ENCODE measurements around the gene RAB11FIP4. TPM values are rescaled to one million over a fixed set of nuclear protein-coding genes. Genes with fewer than 3 reads are reported as not detected.

Gene RAB11FIP4
- total and polyA plus RNA-seq, 10 of the 15 experiments (the other 5 are each of a cell fraction or from before 2014, with no cell fraction given) = 1.4 to 27.0 (median 17.6) TPM

- Histone ChIP-seq H3K4me2 (ENCODE audit: control insufficient read depth, insufficient read depth) (no peak overlapping the region), H3K9ac (ENCODE audit: control insufficient read depth, insufficient read depth, low read length) (no peak overlapping the region), H3K4me1 (ENCODE audit: control insufficient read depth, insufficient read depth, low read length) (peaks cover 4% of the 10 kb centered on the region; the same call in 1 of the 2 replicates), H3K9me3 (replicated peaks; ENCODE audit: control insufficient read depth, insufficient read depth, low read length) (no peaks in the 10 kb centered on the region), H3K27ac (ENCODE audit: control insufficient read depth, insufficient read depth) (no peak overlapping the region), H3K27me3 (replicated peaks in 1 of 2; ENCODE audit: control insufficient read depth in 2 of 2, insufficient read depth in 2 of 2, low read length in 1 of 2) (no peaks in the 10 kb centered on the region; a peak in 1 of 4 replicates), H3K79me2 (ENCODE audit: control insufficient read depth, insufficient read depth, low read length) (no peaks in the 10 kb centered on the region), H3K36me3 (ENCODE audit: control insufficient read depth in 2 of 2, insufficient read depth in 2 of 2, low read length in 1 of 2) (no peaks in the 10 kb centered on the region), H3K4me3 (no peak overlapping the region), H2AFZ (ENCODE audit: control insufficient read depth, low read depth, low read length) (no peak overlapping the region), H4K20me1 (ENCODE audit: control insufficient read depth, insufficient read depth) (no peaks in the 10 kb centered on the region)
- in situ Hi-C loops (cut with MboI) = no loop called here
- intact Hi-C loops (cut with micrococcal nuclease; ENCODE audit: unreplicated experiment) = no loop called here
- no peak for TF ChIP-seq TAF1 (IDR thresholded peaks at IDR 0.05; ENCODE audit: borderline replicate concordance, low read depth, low read length)
- TF ChIP-seq POLR2AphosphoS2 (IDR thresholded peaks at IDR 0.05; ENCODE audit: low read depth, low read length) = no peak
- TF ChIP-seq STAT1 (conservative IDR thresholded peaks at IDR 0.05) = no peak
- no peak for TF ChIP-seq SUZ12 (IDR thresholded peaks at IDR 0.05; ENCODE audit: unreplicated experiment)
- TF ChIP-seq E2F4 (IDR thresholded peaks at IDR 0.05; ENCODE audit: low read depth, low read length) = no peak
- no peak for TF ChIP-seq E2F8 (IDR thresholded peaks at IDR 0.05; ENCODE audit: low read depth, partially characterized antibody)
- TF ChIP-seq BCLAF1 (IDR thresholded peaks at IDR 0.05) = no peak
- no peak for TF ChIP-seq YY1 (IDR thresholded peaks at IDR 0.05; ENCODE audit: low read depth, low read length)
- TF ChIP-seq EED (IDR thresholded peaks at IDR 0.05; ENCODE audit: low read depth) = no peak
- TF ChIP-seq CEBPZ (IDR thresholded peaks at IDR 0.05; ENCODE audit: low read depth, low read length) = no peak
- TF ChIP-seq ZBTB4 (CRISPR knock-in tag; IDR thresholded peaks at IDR 0.05) = no peak
- 40% methylated on average over 6 of the region's 6 CpGs for WGBS (ENCODE audit: insufficient coverage, insufficient replicate concordance, low lambda C conversion rate, missing lambda C conversion rate)
- POLR2A ChIA-PET = no interaction called here
- CTCF ChIA-PET = no interaction called here
- no TSS peak for BruUV-seq (replicated peaks)
- RAD21 ChIA-PET (ENCODE audit: unreplicated experiment) = no interaction called here
- no peak for DNase-seq (ENCODE audit: low read depth, low spot score)
- SMC1A ChIA-PET (ENCODE audit: uncharacterized antibody, unreplicated experiment) = no interaction called here
- FAIRE-seq = no peak
- no peak for ATAC-seq
These were observed 178.8 kb downstream of the RAB11FIP4 start for GRCh38 chr17:31570231-31570630.
